Esophagus (tissue), 2 donors: ENCODE measurements around the gene CENPQ. TPM values are rescaled to one million over a fixed set of nuclear protein-coding genes. Genes with fewer than 3 reads are reported as not detected.

Experiments used
- H3K27ac ChIP-seq, 2 donors: one replicate each; pipeline ENCODE4 v1.5.1; 2013; ENCODE audit warnings: low read depth in 2 of 2, mild to moderate bottlenecking in 2 of 2, inconsistent platforms in 1 of 2, low read length in 1 of 2, moderate library complexity in 1 of 2
- H3K27me3 ChIP-seq, 2 donors: one replicate each; pipeline ENCODE4 v1.6.1; 2013; ENCODE audit warnings: low read length in 2 of 2, control low read depth in 1 of 2, mild to moderate bottlenecking in 1 of 2; ENCODE audit not compliant: insufficient read depth in 2 of 2, control insufficient read depth in 1 of 2
- H3K36me3 ChIP-seq, 2 donors: one replicate each; pipeline ENCODE4 v1.6.1; 2013; ENCODE audit warnings: low read length in 1 of 2; ENCODE audit not compliant: control insufficient read depth in 2 of 2, insufficient read depth in 2 of 2
- H3K4me1 ChIP-seq, 2 donors: one replicate each; pipeline ENCODE4 v1.6.1; 2013; ENCODE audit warnings: low read length in 1 of 2; ENCODE audit not compliant: control insufficient read depth in 2 of 2, insufficient read depth in 2 of 2
- H3K4me3 ChIP-seq, 2 donors: one replicate each; pipeline ENCODE4 v1.5.1; 2013; ENCODE audit warnings: low read length in 2 of 2, mild to moderate bottlenecking in 2 of 2, low read depth in 1 of 2, moderate library complexity in 1 of 2
- H3K9me3 ChIP-seq, 2 donors: one replicate each; pipeline ENCODE4 v1.6.1; 2013; ENCODE audit warnings: mild to moderate bottlenecking in 2 of 2, low read depth in 1 of 2, low read length in 1 of 2, moderate library complexity in 1 of 2; ENCODE audit not compliant: control insufficient read depth in 2 of 2, insufficient read depth in 1 of 2
- WGBS, 2 donors: extraction: QIAGEN DNeasy Blood & Tissue Kit; methylation state at CpG; one replicate each; pipeline ENCODE4 v1.1.7; 2013; 5-methylcytosine and 5-hydroxymethylcytosine counted together
- polyA plus RNA-seq, 2 donors: library from polyadenylated mRNA; stranded (reverse); fragments of 200-250 nt; gene quantifications; one replicate each; pipeline ENCODE4 v1.2.3, GENCODE V29; 2013
- donor health status: healthy with polysubstance abuse.
- donor health status: Bipolar disorder and iron deficiency.

Gene CENPQ
- polyA plus RNA-seq, 2 donors, result 2.8 to 4.2 TPM

DNA sequence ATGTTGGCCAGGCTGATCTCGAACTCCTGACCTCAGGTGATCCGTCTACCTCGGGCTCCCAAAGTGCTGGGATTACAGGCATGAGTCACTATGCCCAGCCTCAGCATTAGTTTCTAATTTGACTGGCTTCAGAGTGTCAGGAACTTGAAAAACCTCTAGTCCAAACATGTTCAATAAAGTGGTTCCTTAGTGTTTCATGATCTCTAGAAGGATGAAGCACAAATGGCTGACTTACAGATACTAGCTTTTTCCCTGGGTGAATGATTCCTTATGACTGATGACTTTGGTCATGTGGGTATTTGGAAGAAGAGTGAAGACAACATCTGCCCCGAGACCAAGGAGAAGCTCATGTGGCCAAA, 53.0 kb downstream of the CENPQ start:
- no peak overlapping the region for H3K27ac ChIP-seq
- no peaks in the 10 kb centered on the region for H3K27me3 ChIP-seq
- no peak overlapping the region for H3K4me3 ChIP-seq
- no peaks in the 10 kb centered on the region for H3K4me1 ChIP-seq
- 55 to 77% methylated on average over 4 of the region's 4 CpGs for WGBS, 2 donors
- H3K9me3 ChIP-seq, result no peaks in the 10 kb centered on the region
- no peaks in the 10 kb centered on the region for H3K36me3 ChIP-seq

DNA sequence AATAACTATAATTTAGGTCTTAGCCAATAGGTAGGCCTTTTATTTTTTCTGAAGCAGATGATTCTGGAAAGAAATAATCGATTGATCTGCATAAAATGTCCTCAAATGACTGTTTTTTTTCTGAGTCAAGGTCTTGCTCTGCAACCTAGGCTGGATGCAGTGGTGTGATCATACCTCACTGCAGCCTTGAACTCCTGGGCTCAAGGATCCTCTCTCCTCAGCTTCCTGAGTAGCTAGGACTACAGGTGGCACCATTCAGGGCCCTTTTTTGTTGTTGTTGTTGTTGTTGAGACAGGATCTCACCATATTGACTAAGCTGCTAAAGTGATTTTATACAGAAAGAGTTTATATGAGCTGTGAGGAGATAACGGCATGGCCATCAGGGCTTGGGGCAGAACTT, 54.7 kb downstream of the CENPQ start:
- Histone ChIP-seq H3K4me3 (no peak overlapping the region), H3K9me3 (no peaks in the 10 kb centered on the region), H3K27me3 (no peaks in the 10 kb centered on the region), H3K36me3 (no peaks in the 10 kb centered on the region), H3K4me1 (no peaks in the 10 kb centered on the region), H3K27ac (no peak overlapping the region)
- 88 to 93% methylated on average over 2 of the region's 2 CpGs for WGBS, 2 donors

DNA sequence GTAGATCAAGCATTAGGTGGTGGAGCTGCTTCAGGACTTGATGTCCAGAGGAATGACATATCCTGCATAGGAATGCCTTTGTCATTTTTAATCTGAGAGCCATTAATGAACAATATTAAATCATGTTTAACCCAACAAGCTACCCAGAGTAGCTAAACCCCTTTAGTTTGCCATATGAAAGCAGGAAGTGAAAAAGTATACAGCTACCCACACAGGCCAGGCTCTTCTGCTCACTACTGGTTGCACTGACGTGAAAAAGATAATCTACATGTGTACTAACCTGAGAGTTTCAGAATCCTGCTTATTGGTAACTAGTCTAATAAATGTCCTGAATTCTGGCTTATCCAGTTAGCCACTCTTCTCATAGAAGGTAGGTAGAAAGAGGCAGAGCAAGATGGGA, 56.5 kb downstream of the CENPQ start:
- H3K27me3 ChIP-seq, result no peaks in the 10 kb centered on the region
- H3K4me3 ChIP-seq, result no peak overlapping the region
- WGBS, 2 donors, result 85 to 87% methylated on average over 1 of the region's 1 CpG
- no peaks in the 10 kb centered on the region for H3K36me3 ChIP-seq
- no peaks in the 10 kb centered on the region for H3K9me3 ChIP-seq
- no peak overlapping the region for H3K27ac ChIP-seq
- H3K4me1 ChIP-seq, result no peaks in the 10 kb centered on the region

DNA sequence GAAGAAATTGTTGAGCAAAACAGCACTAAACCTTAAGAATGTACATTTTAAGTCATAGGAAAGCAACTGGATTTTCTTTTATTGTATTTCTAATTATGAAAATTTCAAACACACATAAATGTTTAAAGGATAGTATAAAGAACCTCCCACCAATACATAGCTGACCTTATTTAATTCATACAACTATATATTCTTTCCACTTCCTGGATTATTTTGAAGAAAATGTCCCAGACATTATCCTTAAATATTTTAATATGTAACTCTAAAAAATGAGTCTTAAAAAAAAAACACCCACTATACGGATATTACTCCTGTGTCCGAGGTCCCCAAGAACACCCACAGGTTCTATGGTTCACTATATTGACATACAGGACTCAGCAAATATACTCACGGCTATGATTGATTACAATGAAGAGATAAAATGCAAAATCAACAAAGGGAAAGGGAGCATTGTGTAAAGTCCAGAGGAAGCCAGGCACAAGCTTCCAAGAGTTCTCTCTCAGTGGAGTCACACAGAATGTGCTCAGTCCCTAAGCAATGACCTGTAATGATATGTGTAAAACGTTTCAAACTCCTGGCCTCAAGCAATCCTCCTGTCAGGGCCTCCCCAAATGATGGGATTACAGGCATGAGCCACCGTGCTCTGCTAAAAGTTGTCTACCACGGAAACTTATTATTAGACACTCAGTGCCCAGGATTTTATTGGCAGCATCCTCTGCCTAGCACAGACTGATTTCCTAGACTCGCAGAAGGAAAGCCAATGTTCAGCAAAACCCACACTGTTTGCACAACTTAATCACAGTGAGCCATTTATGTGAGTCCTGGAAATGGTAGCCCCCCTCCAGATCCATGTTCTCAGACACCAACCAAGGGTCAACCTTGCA, 59.8 kb downstream of the CENPQ start:
- no peak overlapping the region for H3K27ac ChIP-seq
- no peak overlapping the region for H3K4me3 ChIP-seq
- H3K36me3 ChIP-seq, result no peaks in the 10 kb centered on the region
- no peaks in the 10 kb centered on the region for H3K9me3 ChIP-seq
- H3K27me3 ChIP-seq, result no peaks in the 10 kb centered on the region
- WGBS, 2 donors, result 63 to 76% methylated on average over 7 of the region's 7 CpGs
- H3K4me1 ChIP-seq, result no peaks in the 10 kb centered on the region

DNA sequence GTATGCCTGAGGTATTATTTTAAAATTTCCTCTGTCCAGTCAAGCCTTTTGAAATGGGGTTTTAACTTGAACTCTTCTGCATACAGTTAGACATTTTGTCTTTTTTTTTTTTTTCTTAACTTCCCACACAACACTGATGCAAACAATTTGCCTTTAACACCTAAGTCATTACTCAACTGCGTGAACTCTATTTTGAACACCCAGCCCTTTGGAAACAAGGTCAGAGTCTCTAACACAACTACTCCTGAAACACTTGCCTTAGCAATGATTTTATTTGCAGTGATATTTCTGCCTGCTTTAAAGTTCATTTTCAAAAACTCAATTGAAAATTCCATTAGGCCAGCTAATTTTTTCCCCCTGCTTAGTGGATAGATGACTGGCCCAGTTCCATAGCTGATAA, 60.7 kb downstream of the CENPQ start:
- no peaks in the 10 kb centered on the region for H3K4me1 ChIP-seq
- no peaks in the 10 kb centered on the region for H3K9me3 ChIP-seq
- 81 to 84% methylated on average over 1 of the region's 1 CpG for WGBS, 2 donors
- no peak overlapping the region for H3K27ac ChIP-seq
- H3K27me3 ChIP-seq, result no peaks in the 10 kb centered on the region
- H3K4me3 ChIP-seq, result no peak overlapping the region
- no peaks in the 10 kb centered on the region for H3K36me3 ChIP-seq

DNA sequence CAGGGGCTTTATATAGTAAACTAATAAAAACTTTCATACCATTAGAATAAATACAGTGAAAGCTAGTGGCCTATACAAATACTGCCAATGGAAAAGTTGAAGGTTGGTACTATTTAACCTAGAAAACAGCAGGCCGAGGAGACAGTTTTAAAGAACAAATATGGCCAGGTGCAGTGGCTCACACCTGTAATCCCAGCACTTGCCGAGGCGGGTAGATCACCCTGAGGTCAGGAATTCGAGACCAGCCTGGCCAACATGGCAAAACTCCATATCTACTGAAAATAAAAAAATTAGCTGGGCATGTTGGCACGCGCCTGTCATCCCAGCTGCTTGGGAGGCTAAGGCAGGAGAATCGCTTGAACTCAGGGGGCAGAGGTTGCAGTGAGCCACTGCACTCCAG, 61.4 kb downstream of the CENPQ start:
- Histone ChIP-seq H3K9me3 (no peaks in the 10 kb centered on the region), H3K27ac (no peak overlapping the region), H3K27me3 (no peaks in the 10 kb centered on the region), H3K4me3 (no peak overlapping the region), H3K36me3 (no peaks in the 10 kb centered on the region), H3K4me1 (no peaks in the 10 kb centered on the region)
- WGBS, 2 donors, result 53 to 59% methylated on average over 7 of the region's 7 CpGs

DNA sequence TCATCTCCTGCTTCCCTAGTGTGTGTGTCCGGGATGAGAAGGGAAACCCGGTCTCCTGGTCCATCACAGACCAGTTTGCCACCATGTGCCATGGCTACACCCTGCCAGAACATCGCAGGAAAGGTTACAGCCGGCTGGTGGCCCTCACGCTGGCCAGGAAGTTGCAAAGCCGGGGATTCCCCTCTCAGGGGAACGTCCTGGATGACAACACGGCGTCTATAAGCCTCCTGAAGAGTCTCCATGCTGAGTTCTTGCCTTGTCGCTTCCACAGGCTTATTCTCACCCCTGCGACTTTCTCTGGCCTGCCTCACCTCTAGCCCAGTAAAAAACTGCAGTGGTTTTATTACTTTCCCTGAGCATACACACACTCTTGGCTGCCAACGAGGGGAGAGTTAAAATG, 63.4 kb downstream of the CENPQ start:
- Histone ChIP-seq H3K27ac (no peak overlapping the region), H3K9me3 (no peaks in the 10 kb centered on the region), H3K4me3 (no peak overlapping the region), H3K4me1 (no peaks in the 10 kb centered on the region), H3K36me3 (no peaks in the 10 kb centered on the region), H3K27me3 (no peaks in the 10 kb centered on the region)
- 78 to 89% methylated on average over 12 of the region's 12 CpGs for WGBS, 2 donors

DNA sequence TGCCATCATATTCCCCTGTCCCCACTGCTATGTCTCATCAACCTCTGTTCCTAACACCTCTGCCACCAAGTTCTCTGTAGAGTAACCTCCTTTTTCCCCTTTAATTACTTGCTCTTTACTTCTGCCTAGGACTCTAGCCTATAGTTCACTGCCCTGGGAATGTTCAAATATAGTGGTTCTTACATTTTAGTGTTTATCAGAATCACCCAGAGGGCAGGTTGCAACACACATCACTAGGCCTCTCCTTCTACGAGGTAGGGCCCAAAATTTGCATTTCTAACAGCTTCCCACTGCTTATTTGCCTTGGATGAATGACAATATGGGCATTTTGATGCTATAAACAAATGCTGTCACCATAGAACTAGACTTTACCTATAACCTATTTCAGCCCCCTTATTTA, 64.2 kb downstream of the CENPQ start:
- Histone ChIP-seq H3K27me3 (no peaks in the 10 kb centered on the region), H3K4me1 (no peaks in the 10 kb centered on the region), H3K9me3 (no peaks in the 10 kb centered on the region), H3K4me3 (no peak overlapping the region), H3K27ac (no peak overlapping the region), H3K36me3 (no peaks in the 10 kb centered on the region)
- WGBS, 2 donors, result 33 to 55% methylated on average over 1 of the region's 1 CpG

DNA sequence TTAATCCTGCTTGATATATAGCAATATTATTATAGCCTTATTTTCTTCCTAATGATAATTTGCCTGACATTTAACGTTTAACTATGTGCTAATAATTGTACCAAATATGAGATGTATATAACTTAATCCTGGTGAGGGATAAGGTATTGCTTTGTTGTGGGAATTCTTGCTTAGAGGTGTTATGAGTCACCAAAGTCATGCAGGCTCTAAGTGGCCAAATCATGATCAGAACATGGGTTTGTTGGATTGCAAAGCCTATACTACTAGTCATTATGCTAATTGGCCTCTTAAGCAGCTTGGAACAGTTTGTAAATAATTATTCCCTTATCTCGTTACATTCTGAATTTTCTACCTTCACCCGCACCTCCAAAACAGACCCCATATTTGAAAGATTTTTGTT, 65.4 kb downstream of the CENPQ start:
- no peaks in the 10 kb centered on the region for H3K9me3 ChIP-seq
- H3K4me3 ChIP-seq, result no peak overlapping the region
- H3K36me3 ChIP-seq, result no peaks in the 10 kb centered on the region
- H3K27me3 ChIP-seq, result no peaks in the 10 kb centered on the region
- WGBS, 2 donors, result 31 to 54% methylated on average over 3 of the region's 3 CpGs
- no peaks in the 10 kb centered on the region for H3K4me1 ChIP-seq
- no peak overlapping the region for H3K27ac ChIP-seq

DNA sequence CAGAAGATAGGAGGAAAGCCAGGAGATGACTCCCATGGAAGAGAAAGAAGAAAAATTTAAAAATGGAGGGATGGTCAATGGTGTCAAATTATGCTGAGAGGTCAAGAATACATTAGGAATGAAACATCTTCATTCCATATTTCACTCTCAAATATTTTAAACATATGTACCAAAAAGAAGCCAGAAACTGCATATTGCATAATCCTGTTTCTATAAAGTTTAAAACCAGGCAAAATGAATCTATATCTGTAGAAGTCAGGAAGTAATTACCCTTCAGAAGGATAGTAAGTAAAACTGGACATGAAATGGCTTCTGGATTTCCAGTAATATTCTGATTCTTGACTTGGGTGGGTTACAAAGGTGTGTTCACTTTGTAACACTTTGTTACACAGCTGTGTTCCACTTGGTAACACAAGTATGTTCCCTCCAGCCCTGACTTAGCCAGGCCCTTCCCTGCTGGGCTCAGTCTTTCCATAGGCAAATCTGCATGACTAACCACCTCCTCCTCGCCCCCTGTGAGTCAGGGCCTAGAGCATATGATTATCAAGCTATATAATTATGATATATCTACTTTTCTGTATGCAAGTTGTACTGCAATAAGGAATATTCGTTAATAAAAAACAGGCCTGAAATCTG, 67.1 kb downstream of the CENPQ start:
- Histone ChIP-seq H3K9me3 (no peaks in the 10 kb centered on the region), H3K27ac (no peak overlapping the region), H3K4me1 (no peaks in the 10 kb centered on the region), H3K4me3 (no peak overlapping the region), H3K27me3 (no peaks in the 10 kb centered on the region), H3K36me3 (no peaks in the 10 kb centered on the region)
- WGBS, 2 donors, result 63 to 73% methylated on average over 2 of the region's 2 CpGs
